Trophoblast cell (in vitro differentiated cells and primary cell): ENCODE data around the gene FOXB1.

Experiments
- DNase-seq, 2 donors: peaks; one replicate each; pipeline ENCODE4 v3.0.0-alpha.2; 2016
- H2AFZ ChIP-seq: 2 replicates; pipeline ENCODE4 v1.6.1; 2013; ENCODE audit warnings: low read length, moderate library complexity, mild to moderate bottlenecking; ENCODE audit not compliant: insufficient read depth, poor library complexity
- H2AK5ac ChIP-seq: 2 replicates; pipeline ENCODE4 v1.6.1; 2013; ENCODE audit warnings: mild to moderate bottlenecking, low read length
- H2BK120ac ChIP-seq: 2 replicates; pipeline ENCODE4 v1.6.1; 2013; ENCODE audit warnings: low read length, mild to moderate bottlenecking, moderate library complexity; ENCODE audit not compliant: insufficient read depth, poor library complexity
- H2BK12ac ChIP-seq: 2 replicates; pipeline ENCODE4 v1.6.1; 2013; ENCODE audit warnings: mild to moderate bottlenecking, low read length, moderate library complexity
- H2BK5ac ChIP-seq: 2 replicates; pipeline ENCODE4 v1.6.1; 2013; ENCODE audit warnings: low read length, low read depth, moderate library complexity, mild to moderate bottlenecking; ENCODE audit not compliant: poor library complexity
- H3K14ac ChIP-seq: 2 replicates; pipeline ENCODE4 v1.6.1; 2013; ENCODE audit warnings: mild to moderate bottlenecking, low read length
- H3K18ac ChIP-seq: 2 replicates; pipeline ENCODE4 v1.6.1; 2013; ENCODE audit warnings: mild to moderate bottlenecking, low read length
- H3K23ac ChIP-seq: 2 replicates; pipeline ENCODE4 v1.6.1; 2013; ENCODE audit warnings: low read length
- H3K27ac ChIP-seq: 2 replicates; pipeline ENCODE4 v1.5.1; 2013; ENCODE audit warnings: low read depth, mild to moderate bottlenecking, inconsistent platforms, low read length, moderate library complexity
- H3K27me3 ChIP-seq: 2 replicates; pipeline ENCODE4 v1.6.1; 2013; ENCODE audit warnings: inconsistent platforms, mild to moderate bottlenecking, low read length, moderate library complexity; ENCODE audit not compliant: insufficient read depth
- H3K36me3 ChIP-seq, 2 experiments: 1 replicate in 1 of 2; 2 replicates in 1 of 2; pipeline ENCODE4 v1.6.1; 2013; ENCODE audit warnings: low read length in 2 of 2, mild to moderate bottlenecking in 2 of 2, moderate library complexity in 1 of 2; ENCODE audit not compliant: insufficient read depth in 2 of 2, control insufficient read depth in 1 of 2
- H3K4ac ChIP-seq: 2 replicates; pipeline ENCODE4 v1.6.1; 2013; ENCODE audit warnings: low read depth, mild to moderate bottlenecking, low read length, moderate library complexity
- H3K4me1 ChIP-seq, 2 experiments: 1 replicate in 1 of 2; 2 replicates in 1 of 2; pipeline ENCODE4 v1.6.1; 2013; ENCODE audit warnings: low read length in 2 of 2, mild to moderate bottlenecking in 2 of 2, moderate library complexity in 1 of 2; ENCODE audit not compliant: insufficient read depth in 2 of 2, control insufficient read depth in 1 of 2
- H3K4me2 ChIP-seq: 2 replicates; pipeline ENCODE4 v1.6.1; 2013; ENCODE audit warnings: inconsistent platforms, mild to moderate bottlenecking, low read length, moderate library complexity
- H3K4me3 ChIP-seq: 2 replicates; pipeline ENCODE4 v1.5.1; 2013; ENCODE audit warnings: mild to moderate bottlenecking, low read depth, low read length, inconsistent platforms
- H3K79me1 ChIP-seq: one replicate; pipeline ENCODE4 v1.6.1; 2013; ENCODE audit warnings: low read length
- H3K79me2 ChIP-seq: 2 replicates; pipeline ENCODE4 v1.6.1; 2013; ENCODE audit warnings: low read length, mild to moderate bottlenecking; ENCODE audit not compliant: control insufficient read depth, insufficient read depth, poor library complexity
- H3K9ac ChIP-seq: 2 replicates; pipeline ENCODE4 v1.6.1; 2013; ENCODE audit warnings: mild to moderate bottlenecking, low read length
- H3K9me3 ChIP-seq: 2 replicates; pipeline ENCODE4 v1.6.1; 2013; ENCODE audit warnings: low read depth, mild to moderate bottlenecking, control low read depth, inconsistent platforms, low read length; ENCODE audit not compliant: insufficient read depth
- H4K12ac ChIP-seq: 2 replicates; pipeline ENCODE4 v1.6.1; 2013; ENCODE audit warnings: low read depth, mild to moderate bottlenecking, low read length, moderate library complexity
- H4K8ac ChIP-seq: 2 replicates; pipeline ENCODE4 v1.6.1; 2013; ENCODE audit warnings: low read depth, mild to moderate bottlenecking, low read length, moderate library complexity
- H4K91ac ChIP-seq: one replicate; pipeline ENCODE4 v1.6.1; 2013; ENCODE audit warnings: low read depth, mild to moderate bottlenecking, low read length, moderate library complexity
- WGBS: extraction: QIAGEN DNeasy Blood & Tissue Kit; methylation state at CpG from one replicate; pipeline ENCODE4 v1.1.7; 2013; ENCODE audit warnings: missing lambda C conversion rate; ENCODE audit not compliant: insufficient read length, insufficient coverage; ENCODE audit errors: extremely low coverage; 5-methylcytosine and 5-hydroxymethylcytosine counted together

The FOXB1 gene

DNA sequence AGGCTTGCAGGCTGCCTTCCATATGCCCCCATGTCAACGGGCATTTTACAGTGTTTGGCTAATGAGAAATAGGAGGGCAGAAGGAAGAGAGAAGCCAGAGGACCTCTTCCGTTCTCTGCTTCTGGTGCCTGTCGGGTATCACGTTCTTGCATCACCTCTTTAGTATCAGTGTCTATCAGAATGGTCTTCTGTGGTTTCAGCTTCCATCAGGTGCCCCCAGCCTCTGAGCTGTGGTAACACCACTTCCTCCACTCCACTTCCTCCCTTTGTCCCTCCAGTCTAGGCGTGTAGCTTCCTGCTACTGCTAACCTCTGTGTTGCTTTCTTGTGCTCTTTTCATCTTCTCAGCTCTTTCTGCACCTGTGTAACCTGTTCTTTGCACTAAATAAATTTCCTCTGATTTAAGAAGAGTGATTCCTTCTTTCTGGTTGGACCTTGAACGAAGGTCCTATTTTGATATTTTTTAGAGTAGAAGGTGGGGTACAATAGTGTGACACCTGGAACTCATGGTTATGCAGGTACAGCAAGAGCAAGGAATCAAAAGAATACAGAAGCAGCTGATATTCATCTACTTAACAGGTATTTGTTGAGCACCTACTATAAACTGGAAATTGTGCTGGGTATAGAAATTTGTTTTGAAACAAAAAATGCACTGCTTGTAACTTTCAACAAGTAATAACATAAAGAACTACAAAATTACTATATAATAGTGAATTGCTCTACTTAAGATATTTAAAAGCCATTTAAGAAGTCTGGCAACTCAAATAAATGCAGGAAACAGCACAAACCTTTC, 27.4 kb upstream of the FOXB1 start:
- H3K9ac ChIP-seq, result no peak overlapping the region
- no peaks in the 10 kb centered on the region for H3K27me3 ChIP-seq
- H3K23ac ChIP-seq, result no peak overlapping the region
- H4K8ac ChIP-seq, result no peak overlapping the region
- no peak for DNase-seq
- H3K4me1 ChIP-seq, result no peaks in the 10 kb centered on the region
- H3K27ac ChIP-seq, result no peak overlapping the region
- H3K4me2 ChIP-seq, result no peak overlapping the region
- H3K36me3 ChIP-seq, result no peaks in the 10 kb centered on the region
- WGBS, result no CpG with 5 or more reads among the region's 6 CpGs
- H2AK5ac ChIP-seq, result no peak overlapping the region
- H3K79me2 ChIP-seq, result no peaks in the 10 kb centered on the region
- H4K91ac ChIP-seq, result no peak overlapping the region
- H2AFZ ChIP-seq, result no peak overlapping the region
- no peak overlapping the region for H3K14ac ChIP-seq
- H3K18ac ChIP-seq, result no peak overlapping the region
- no peak overlapping the region for H2BK120ac ChIP-seq
- H3K4me3 ChIP-seq, result no peak overlapping the region
- H3K79me1 ChIP-seq, result no peaks in the 10 kb centered on the region
- no peak overlapping the region for H4K12ac ChIP-seq
- H2BK5ac ChIP-seq, result no peak overlapping the region
- H2BK12ac ChIP-seq, result no peak overlapping the region
- H3K9me3 ChIP-seq, result no peaks in the 10 kb centered on the region
- H3K4ac ChIP-seq, result no peak overlapping the region

DNA sequence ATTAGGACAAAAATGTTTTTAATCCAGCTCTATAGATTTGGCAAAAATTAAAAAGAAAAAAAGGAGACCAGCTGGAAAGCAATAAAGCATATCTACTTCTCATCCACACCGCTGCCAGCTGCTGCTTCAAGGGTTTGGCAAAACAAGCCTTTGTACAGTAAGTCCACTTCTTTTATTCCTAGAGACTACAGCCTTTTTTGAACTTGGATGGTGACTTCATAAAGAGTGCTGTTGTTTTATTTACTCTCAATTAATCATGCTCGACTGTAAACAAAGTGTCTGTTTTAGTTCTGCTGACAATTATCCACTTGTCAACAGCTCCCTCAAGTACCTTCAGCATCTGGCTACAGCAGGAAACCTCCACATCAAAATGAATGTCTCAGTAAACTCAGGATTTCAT, 12.3 kb upstream of the FOXB1 start:
- no peaks in the 10 kb centered on the region for H3K79me1 ChIP-seq
- no peak overlapping the region for H2AK5ac ChIP-seq
- peaks cover 40% of the 10 kb centered on the region for H3K27me3 ChIP-seq
- no peak overlapping the region for H3K4ac ChIP-seq
- H3K9ac ChIP-seq, result no peak overlapping the region
- H4K91ac ChIP-seq, result no peak overlapping the region
- no peak for DNase-seq
- no peak overlapping the region for H2BK12ac ChIP-seq
- H3K4me2 ChIP-seq, result no peak overlapping the region
- H3K9me3 ChIP-seq, result peaks cover 2% of the 10 kb centered on the region
- H3K27ac ChIP-seq, result no peak overlapping the region
- no peak overlapping the region for H2BK120ac ChIP-seq
- no peaks in the 10 kb centered on the region for H3K79me2 ChIP-seq
- H3K14ac ChIP-seq, result no peak overlapping the region
- no CpG with 5 or more reads among the region's 2 CpGs for WGBS
- H3K18ac ChIP-seq, result no peak overlapping the region
- H2BK5ac ChIP-seq, result no peak overlapping the region
- H4K12ac ChIP-seq, result no peak overlapping the region
- H3K23ac ChIP-seq, result no peak overlapping the region
- H2AFZ ChIP-seq, result no peak overlapping the region
- peaks cover 0 to 5% of the 10 kb centered on the region in 2 experiments for H3K4me1 ChIP-seq
- H3K36me3 ChIP-seq, result no peaks in the 10 kb centered on the region
- no peak overlapping the region for H3K4me3 ChIP-seq
- no peak overlapping the region for H4K8ac ChIP-seq

DNA sequence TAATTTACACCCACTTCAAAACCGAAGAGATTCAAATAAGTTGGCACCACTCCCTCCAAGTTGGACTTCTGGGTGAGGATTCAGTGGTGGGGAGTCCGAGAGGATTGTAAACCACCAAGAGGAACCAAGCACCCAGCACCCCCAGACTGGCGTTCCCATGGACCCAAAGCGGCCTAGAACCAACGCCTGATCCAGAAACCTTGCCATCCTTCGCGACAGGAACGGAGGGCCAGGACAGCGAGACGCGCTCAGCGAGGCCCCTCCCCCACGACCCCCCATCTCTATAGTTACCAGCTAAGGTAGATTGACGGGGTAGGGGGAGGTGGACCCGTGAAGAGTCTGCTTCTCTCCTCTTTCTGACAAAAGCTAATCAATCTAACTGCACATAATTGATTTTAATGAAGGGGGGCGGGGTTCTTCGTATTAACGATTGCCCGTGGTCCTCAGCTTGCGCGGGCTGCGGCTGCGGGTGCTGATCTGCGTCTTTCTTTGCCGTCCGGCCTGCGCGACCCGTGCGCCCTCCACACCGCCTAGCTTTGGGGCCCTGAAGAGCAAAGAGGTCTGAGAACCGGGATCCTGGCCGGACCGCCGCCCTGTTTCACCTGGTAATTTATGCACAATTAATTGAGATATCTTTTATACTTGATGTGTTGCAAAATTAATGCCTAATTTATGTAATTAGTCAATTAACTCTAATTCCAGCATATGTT, 10.9 kb upstream of the FOXB1 start:
- no peak overlapping the region for H3K14ac ChIP-seq
- no CpG with 5 or more reads among the region's 35 CpGs for WGBS

DNA sequence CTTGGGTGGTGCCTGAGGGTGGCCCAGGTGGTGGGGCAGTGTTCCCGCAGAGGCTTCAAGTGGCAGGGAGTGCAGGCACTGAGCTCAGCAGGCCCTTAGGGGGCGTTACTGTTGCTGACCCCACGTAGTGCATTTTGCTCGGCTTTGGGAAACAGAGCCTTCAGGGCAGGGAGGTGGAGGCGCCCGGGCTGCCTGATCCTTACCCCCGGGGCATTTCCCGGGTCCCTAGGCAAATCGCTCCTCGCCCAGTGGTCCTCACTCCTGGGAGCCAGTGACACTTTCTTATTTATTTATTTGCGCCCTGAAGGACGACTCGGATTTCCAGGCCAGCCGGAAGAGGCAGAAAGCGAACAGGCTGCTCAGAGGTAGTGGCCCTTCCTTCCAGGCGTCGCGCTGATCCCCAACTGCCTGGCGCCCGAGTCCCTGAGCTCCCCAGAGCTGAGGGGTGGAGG, 10.1 kb upstream of the FOXB1 start:
- Histone ChIP-seq H2BK120ac (no peak overlapping the region), H3K18ac (no peak overlapping the region), H3K9ac (no peak overlapping the region), H3K4me3 (no peak overlapping the region), H2BK5ac (no peak overlapping the region), H4K8ac (no peak overlapping the region), H3K4me1 (peaks cover 0 to 7% of the 10 kb centered on the region in 2 experiments), H3K27ac (no peak overlapping the region), H3K4ac (no peak overlapping the region), H3K14ac (no peak overlapping the region), H2AK5ac (no peak overlapping the region), H3K9me3 (peaks cover 2% of the 10 kb centered on the region), H3K79me2 (no peaks in the 10 kb centered on the region), H2AFZ (no peak overlapping the region), H4K91ac (no peak overlapping the region), H3K23ac (no peak overlapping the region), H4K12ac (no peak overlapping the region), H3K79me1 (no peaks in the 10 kb centered on the region), H2BK12ac (no peak overlapping the region), H3K36me3 (no peaks in the 10 kb centered on the region), H3K27me3 (peaks cover 56% of the 10 kb centered on the region), H3K4me2 (peak overlapping the region; percentile 21)
- WGBS, result no CpG with 5 or more reads among the region's 20 CpGs
- peak in 1 of 2 donors; percentile 31 for DNase-seq

More for the DNA sequence above, 10.9 kb upstream of the FOXB1 start:
- H3K9me3 ChIP-seq, result peaks cover 2% of the 10 kb centered on the region
- no peak overlapping the region for H3K9ac ChIP-seq
- no peak overlapping the region for H3K27ac ChIP-seq
- H3K23ac ChIP-seq, result no peak overlapping the region
- no peaks in the 10 kb centered on the region for H3K79me1 ChIP-seq
- peaks cover 0 to 7% of the 10 kb centered on the region in 2 experiments for H3K4me1 ChIP-seq
- H2BK120ac ChIP-seq, result no peak overlapping the region
- no peak overlapping the region for H2BK12ac ChIP-seq
- no peak overlapping the region for H4K91ac ChIP-seq
- H3K4me3 ChIP-seq, result no peak overlapping the region
- H2BK5ac ChIP-seq, result no peak overlapping the region
- H4K12ac ChIP-seq, result no peak overlapping the region
- H3K4ac ChIP-seq, result no peak overlapping the region
- peaks cover 49% of the 10 kb centered on the region for H3K27me3 ChIP-seq
- H2AK5ac ChIP-seq, result no peak overlapping the region
- H3K36me3 ChIP-seq, result no peaks in the 10 kb centered on the region
- no peak overlapping the region for H4K8ac ChIP-seq
- H3K18ac ChIP-seq, result no peak overlapping the region
- H2AFZ ChIP-seq, result no peak overlapping the region
- no peaks in the 10 kb centered on the region for H3K79me2 ChIP-seq
- no peak overlapping the region for H3K4me2 ChIP-seq
- no peak for DNase-seq
